Upper lobe of left lung (tissue), 4 donors: Measurements from ENCODE around the gene ASIC1.

ENCODE experiments used
- CTCF ChIP-seq, 6 experiments: fragments of 450-650 bp in 4 of 6; fragments of 200-600 bp in 2 of 6; sonication (generic) in 2 of 6; IDR thresholded peaks; one replicate each; pipeline ENCODE4 v1.5.1; 2016 to 2019; ENCODE audit warnings: antibody characterized with exemption in 6 of 6
- EP300 ChIP-seq, 4 donors: sonication (generic); formaldehyde crosslinking; IDR thresholded peaks; one replicate each; pipeline ENCODE4 v1.5.1; 2017; ENCODE audit warnings: antibody characterized with exemption in 4 of 4, control low read depth in 2 of 4

- peak; percentile 89 to 96 (median 92) for TF ChIP-seq CTCF (IDR thresholded peaks at IDR 0.05)
- peak in 1 of 4 donors; percentile 95 for TF ChIP-seq EP300 (IDR thresholded peaks at IDR 0.05)
These were observed 54.5 kb downstream of the ASIC1 start, which contains the start of gene COX14 for GRCh38 chr12:50111693-50112455.
